Right ventricle myocardium superior (tissue), 1 donor: ENCODE measurements around the gene ANKRD40. TPM values are rescaled to one million over a fixed set of nuclear protein-coding genes. Genes with fewer than 3 reads are reported as not detected.

Experiments used
- ATAC-seq: fragments of 200-7000 bp; cut with Tn5 transposase; one replicate; pipeline ENCODE4 v1.9.1; 2020; ENCODE audit warnings: mild to moderate bottlenecking; ENCODE audit not compliant: poor library complexity
- DNase-seq: peaks from one replicate; pipeline ENCODE4 v3.0.0-alpha.2; 2020
- intact Hi-C: fragments of 100-400 bp; cut with DNase I; formaldehyde crosslinking; loops from one replicate; pipeline ENCODE4 v1.11.2; 2022
- total RNA-seq: library from RNA; stranded (reverse); fragmentation: NEBNext Ultra II Directional; extraction: Animal tissue kit (Norgen Biotek cat#: 25700); gene quantifications from one replicate; pipeline ENCODE4 v1.2.1, GENCODE V29; 2021
- donor health status: DM: no; HTN: yes; CAD: no; lungs with severe emphysema.

The ANKRD40 gene
- total RNA-seq, 1 donor from 2014 or later = 58.4 TPM

DNA sequence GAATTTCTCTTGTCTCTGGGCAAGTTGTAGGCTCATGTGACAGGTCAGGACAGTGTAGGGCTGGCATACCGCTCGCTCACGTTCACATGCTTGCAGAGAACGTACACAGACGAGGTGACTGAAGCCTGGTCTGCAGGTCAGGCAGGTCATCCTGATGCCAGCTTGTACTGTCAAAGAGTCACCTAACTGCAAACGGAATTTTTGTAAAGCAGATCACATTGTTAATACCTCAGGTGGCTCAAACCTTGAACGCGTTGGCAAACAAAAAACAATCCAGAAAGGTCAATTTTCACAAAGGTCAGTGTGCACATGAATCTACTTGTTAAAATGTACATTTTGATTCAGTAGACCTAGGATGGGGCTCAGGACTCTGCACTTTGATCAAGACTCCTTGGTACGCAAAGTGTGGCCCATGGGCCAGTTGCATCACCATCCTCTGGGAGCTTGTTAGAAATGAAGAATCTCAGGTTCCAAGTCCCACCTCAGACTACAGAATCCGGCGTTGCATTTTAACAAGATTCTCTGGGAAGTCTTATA, 28.6 kb downstream of the ANKRD40 start:
- DNase-seq (no peak), ATAC-seq (no peak)
- intact Hi-C loops = no loop called here

DNA sequence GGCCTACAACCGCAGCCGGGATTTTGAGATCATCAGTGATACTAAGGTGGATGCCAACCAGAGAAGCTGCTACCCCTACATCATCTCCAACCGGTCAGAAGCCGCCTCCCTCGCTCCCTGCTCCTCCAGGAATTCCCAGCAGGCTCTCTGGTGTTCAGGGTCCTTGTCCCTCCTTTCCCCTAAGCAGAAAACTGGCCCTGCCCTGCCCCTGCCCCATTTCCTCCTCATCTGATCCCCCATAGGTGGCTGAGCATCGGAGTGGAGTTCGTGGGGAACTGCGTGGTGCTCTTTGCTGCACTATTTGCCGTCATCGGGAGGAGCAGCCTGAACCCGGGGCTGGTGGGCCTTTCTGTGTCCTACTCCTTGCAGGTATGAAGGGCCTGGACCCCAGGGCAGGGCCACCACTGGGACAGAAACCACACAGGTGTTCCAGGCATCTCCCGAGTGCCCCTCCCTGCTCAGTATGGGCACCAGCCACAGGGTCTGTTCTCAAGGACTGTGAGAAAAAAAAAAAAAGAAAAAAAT, 29.8 kb downstream of the ANKRD40 start:
- DNase-seq (no peak), ATAC-seq (no peak)
- intact Hi-C loops = no loop called here

DNA sequence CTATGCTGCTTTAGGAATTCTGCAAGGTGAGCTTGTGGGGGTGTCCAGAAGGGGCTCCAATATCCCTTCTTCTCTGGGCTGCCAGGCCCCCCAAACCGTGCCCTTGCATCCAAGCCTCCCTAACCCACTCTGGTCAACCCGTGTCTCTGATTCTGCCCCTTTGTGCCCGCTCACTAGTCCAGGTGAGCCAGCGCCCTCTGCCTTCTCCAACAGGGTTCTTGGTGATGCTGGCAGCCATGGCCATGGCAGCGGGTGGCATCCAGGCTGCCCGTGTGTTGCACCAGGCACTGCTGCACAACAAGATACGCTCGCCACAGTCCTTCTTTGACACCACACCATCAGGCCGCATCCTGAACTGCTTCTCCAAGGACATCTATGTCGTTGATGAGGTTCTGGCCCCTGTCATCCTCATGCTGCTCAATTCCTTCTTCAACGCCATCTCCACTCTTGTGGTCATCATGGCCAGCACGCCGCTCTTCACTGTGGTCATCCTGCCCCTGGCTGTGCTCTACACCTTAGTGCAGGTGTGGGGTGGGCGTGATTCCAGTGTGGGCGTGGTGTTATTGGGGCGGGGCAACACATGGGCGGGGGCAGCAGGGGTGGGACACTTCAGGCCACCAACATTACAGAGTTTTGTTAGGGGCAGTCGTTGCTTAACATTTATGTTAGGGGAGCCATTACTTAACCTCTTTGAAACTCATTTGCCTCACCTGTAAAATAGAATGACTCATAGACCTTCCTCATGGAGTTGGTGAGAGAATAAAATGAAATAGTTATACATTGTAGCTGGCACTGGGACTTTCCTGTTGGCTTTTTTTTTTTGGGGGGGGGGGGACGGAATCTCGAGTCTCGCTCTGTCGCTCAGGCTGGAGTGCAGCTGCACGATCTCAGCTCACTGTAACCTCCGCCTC, 31.4 kb downstream of the ANKRD40 start:
- ATAC-seq = no peak
- no peak for DNase-seq
- intact Hi-C loops = no loop called here

DNA sequence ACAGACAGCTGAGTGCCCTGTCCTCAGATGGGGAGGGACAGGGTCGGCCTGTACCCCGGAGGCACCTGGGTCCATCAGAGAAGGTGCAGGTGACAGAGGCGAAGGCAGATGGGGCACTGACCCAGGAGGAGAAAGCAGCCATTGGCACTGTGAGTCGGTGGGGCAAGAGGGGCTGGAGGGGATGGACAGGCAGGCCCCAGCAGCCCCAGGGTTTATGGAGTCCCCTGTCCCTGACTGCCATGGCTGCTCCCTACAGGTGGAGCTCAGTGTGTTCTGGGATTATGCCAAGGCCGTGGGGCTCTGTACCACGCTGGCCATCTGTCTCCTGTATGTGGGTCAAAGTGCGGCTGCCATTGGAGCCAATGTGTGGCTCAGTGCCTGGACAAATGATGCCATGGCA, 32.1 kb downstream of the ANKRD40 start:
- peak; percentile 18 for ATAC-seq
- intact Hi-C loops = no loop called here

DNA sequence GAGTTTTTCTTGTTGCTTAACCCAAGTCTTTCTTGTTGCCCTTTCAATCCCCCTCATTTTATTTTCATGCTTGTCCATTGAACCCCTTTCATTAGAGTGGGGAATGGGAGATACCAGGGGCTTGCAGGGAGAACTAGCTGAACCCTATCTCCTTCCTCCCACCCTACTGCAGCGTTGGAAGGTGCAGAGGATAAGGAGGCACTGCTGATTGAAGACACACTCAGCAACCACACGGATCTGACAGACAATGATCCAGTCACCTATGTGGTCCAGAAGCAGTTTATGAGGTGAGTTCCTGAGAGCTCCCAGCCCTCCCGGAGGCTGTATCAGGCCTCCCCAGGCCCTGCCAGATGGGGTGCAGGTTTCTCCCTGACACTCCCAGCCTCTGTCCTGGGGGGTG, 32.5 kb downstream of the ANKRD40 start:
- intact Hi-C loops = no loop called here
- DNase-seq (no peak), ATAC-seq (peak; percentile 21)

More for the DNA sequence above, 32.1 kb downstream of the ANKRD40 start:
- no peak for DNase-seq

DNA sequence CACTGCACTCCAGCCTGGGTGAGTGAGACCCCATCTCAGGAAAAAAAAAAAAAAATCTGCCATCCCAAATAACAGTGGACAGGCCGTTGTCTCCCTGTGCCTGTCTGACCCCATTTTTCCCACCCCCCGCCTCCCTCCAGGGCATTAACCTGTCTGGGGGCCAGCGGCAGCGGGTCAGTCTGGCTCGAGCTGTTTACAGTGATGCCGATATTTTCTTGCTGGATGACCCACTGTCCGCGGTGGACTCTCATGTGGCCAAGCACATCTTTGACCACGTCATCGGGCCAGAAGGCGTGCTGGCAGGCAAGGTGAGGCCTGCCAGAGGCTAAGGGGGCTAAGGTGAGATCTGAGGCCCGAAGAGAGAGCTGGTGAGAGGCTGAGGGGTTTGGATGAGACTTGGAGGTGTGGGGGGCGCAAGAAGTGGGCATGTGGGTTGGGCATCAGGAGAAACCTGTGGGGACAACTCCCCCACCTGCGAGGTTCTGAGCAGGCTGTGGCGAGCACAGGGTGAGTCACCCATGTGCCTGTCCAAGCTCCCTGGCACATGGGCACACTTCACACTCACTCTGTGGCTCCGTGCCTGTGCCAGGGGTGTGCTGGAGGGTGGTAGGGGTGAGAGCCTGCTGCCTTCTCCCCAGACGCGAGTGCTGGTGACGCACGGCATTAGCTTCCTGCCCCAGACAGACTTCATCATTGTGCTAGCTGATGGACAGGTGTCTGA, 34.7 kb downstream of the ANKRD40 start:
- DNase-seq (no peak), ATAC-seq (peak; percentile 82)
- intact Hi-C loops = no loop called here

DNA sequence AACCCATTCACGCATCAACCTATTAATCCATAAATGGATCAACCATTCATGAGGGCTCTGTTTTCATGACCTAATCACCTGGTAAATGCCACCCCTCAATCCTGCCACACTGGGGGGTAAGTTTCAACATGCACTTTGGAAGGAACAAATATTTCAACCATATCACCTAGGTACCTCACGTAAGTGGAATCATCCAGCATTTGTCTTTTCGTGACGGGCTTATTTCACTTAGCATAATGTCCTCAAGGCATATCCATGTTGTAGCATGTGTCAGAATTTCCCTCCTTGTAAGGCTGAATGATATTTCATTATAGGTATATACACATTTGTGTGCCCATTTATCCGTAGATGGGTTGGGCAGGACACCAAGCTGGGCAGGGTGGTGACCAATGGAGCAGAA, 35.6 kb downstream of the ANKRD40 start:
- DNase-seq (no peak), ATAC-seq (no peak)

DNA sequence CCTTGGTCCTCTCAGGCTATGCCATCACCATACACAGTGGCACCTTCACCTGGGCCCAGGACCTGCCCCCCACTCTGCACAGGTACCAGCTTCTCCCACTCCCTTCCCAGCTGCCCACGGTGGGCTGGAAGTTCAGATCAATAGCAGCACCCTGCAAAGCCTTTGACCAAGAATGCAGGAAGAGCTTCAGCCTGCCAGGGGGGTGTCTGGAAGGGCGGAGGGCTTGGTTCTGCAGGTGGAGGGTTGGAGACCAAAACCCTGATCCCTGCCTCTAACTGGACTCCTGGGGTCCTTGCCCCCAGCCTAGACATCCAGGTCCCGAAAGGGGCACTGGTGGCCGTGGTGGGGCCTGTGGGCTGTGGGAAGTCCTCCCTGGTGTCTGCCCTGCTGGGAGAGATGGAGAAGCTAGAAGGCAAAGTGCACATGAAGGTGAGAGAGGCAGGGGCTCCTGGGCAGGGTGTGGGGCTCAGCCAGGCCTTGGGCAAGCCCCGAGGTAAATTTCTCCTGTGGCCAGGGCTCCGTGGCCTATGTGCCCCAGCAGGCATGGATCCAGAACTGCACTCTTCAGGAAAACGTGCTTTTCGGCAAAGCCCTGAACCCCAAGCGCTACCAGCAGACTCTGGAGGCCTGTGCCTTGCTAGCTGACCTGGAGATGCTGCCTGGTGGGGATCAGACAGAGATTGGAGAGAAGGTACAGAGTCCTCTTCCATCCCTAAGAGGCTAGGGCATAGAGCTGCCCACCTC, 38.7 kb downstream of the ANKRD40 start:
- DNase-seq = no peak
- intact Hi-C loops = no loop called here
- ATAC-seq = no peak

More for the DNA sequence above, 35.6 kb downstream of the ANKRD40 start:
- intact Hi-C loops = no loop called here

DNA sequence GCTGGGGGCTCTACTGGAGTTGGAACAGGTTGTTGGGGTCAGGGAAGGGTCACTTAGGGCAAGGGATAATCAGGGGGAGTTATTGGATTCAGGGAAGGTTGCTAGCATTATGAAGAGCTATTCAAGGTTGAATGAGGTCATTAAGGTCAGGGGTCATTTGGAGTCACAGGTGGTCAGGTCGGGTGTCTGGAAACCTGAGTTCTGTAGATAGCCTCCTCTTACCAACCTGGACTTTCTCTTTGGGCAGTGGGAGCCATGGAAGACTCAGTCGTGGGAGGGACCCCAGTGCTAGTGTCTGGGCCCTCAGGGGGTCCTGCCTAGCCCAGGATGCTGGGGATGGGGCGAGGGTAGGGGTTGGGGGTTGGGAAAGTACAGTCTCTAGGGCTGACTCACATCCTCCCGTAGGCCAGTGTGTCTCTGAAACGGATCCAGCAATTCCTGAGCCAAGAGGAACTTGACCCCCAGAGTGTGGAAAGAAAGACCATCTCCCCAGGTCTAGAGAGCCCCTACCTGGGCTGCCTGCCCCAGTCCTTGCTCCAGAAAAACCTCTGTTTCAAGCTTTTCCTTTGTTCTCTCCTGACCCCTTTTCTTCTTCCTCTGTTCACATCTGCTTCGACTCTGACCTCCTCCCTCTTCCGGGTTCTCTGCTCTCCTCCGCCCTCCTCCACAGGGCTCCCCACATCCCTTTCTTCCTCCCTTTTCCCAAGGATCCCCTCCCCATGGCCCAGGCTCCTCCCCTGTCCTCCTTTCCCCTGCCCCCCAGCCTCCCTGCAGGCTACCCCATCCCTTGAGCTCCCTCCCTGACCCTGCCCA, 39.5 kb downstream of the ANKRD40 start:
- intact Hi-C loops = no loop called here
- ATAC-seq (no peak), DNase-seq (no peak)

DNA sequence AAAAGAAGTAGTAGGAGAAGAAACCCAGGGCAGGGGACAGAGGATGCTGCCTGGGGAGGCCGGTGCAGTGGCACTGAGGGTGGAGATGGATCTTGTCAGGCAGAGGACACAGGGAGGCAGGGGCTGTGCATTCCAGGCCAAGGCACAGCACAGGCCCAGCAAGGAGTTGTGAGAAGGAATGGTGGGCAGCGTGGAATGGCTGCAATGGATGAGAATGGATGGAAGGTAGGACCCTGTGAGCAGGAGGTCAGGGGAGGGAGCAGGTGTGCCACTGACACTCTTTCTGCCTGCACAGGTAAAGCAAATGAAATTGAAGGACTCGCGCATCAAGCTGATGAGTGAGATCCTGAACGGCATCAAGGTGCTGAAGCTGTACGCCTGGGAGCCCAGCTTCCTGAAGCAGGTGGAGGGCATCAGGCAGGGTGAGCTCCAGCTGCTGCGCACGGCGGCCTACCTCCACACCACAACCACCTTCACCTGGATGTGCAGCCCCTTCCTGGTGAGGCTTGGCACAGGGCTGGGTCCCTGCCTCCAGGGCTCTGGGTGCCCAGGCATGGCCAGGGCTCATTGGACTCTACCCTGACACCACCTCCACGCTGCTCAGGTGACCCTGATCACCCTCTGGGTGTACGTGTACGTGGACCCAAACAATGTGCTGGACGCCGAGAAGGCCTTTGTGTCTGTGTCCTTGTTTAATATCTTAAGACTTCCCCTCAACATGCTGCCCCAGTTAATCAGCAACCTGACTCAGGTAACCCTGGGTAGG, 40.3 kb downstream of the ANKRD40 start:
- DNase-seq = no peak
- no peak for ATAC-seq
- intact Hi-C loops = no loop called here

DNA sequence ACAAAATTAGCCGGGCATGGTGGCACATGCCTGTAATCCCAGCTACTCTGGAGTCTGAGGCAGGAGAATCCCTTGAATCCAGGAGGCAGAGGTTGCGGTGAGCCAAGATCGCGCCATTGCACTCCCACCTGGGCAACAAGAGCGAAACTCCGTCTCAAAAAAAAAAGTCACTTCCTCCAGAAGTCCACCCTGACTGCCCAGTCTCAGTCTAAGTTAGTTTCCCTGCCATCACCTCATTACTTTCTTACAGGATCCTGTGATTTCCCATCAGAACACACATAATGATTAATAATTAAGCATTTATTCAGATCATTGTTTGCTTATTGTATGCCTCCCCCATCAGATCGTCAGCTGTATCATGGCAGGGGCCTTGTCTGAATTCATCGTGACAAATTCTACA, 41.4 kb downstream of the ANKRD40 start:
- ATAC-seq (no peak), DNase-seq (no peak)
- intact Hi-C loops = no loop called here

DNA sequence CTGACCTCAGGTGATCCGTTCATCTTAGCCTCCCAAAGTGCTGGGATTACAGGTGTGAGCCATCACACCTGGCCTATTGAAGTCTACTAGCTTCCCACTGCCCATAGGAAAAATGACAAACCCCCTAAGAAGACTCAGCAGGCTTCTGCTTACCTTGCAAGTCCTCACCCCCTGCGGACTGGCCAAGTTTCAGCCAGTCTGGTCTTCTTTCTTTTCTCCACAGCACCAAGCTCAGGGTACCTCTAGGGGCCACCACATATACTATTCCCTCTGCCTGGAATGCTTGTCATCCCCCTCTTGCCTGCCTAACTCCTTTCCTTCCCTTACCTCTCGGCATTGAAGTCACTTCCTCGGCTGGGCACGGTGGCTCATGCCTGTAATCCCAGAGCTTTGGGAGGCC, 41.9 kb downstream of the ANKRD40 start:
- ATAC-seq = no peak
- no peak for DNase-seq

DNA sequence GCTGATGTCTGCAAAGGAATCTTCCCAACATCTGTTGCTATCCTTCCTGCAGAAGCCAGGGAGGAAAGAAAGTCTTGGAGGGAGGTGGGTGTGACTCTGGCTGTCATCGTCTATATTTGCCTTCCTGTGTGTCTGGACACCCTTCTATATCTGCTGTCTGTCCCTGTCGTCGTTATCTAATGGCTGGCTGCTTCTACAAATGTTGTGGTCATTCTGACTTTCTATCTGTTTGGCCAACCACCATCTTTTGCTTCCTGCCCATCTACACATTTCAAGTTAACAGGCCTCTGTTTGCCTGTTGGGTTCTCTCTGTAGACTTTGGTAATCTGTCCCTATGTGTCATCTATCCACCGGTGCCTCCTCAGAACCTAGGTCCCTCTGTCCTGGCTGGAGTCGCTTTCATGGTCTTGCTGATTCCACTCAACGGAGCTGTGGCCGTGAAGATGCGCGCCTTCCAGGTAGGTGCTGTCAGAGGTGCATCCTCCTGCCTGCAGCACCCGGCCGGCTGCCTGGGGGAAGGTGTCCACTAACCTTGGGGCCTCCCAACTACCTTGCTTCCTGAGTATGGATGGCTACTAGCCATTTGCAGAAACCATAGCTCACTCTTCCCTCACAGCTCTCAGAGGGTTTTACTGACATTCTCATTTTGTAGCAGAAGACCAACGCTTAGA, 42.8 kb downstream of the ANKRD40 start:
- no peak for DNase-seq
- no peak for ATAC-seq
- intact Hi-C loops = no loop called here

More for the DNA sequence above, 41.9 kb downstream of the ANKRD40 start:
- intact Hi-C loops = no loop called here

DNA sequence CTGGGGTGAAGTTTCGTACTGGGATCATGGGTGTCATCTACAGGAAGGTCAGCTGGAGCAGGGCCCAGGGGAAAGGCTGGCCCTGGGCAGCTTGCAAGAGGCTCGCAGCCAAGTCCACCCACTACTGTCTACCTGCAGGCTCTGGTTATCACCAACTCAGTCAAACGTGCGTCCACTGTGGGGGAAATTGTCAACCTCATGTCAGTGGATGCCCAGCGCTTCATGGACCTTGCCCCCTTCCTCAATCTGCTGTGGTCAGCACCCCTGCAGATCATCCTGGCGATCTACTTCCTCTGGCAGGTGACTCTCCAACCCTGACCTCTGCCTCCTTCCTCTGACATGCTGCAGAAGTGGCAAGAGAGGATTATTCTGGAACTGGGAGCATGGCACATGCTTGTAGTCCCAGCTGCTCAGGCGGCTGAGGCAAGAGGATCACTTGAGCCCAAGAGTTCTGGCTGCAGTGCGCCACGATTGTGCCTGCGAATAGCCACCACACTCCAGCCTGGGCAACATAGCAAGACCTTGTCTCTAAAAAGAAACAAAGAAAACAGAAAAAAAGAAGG, 43.8 kb downstream of the ANKRD40 start:
- intact Hi-C loops = no loop called here
- no peak for ATAC-seq
- DNase-seq = no peak

DNA sequence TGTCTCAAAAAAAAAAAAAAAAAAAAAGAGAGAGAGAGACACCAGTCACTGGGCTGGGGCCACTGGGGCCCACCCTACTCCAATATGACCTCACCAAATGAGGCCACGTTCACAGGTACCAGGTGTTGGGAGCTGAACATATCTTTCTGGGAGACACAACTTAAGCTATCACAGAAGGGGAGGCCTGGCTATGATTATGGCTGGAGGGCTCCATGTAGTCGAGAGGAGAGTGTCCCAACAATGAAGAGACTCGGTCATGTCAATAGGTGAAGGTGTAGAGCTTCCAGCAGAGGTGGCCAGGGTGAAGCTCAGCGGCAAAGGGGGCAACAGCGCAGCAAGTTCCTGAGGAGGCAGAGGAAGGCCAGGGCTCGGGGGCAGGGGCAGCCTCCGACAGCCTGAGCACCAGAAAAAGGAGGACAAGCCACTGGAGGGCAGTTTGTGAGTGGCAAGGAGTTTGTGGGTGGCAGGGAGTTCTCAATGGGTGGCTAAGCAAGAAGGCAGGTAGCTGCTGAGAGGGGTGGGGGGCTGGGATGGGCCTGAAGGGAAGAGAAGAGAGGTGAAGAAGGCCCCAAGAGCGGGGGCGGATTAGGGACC, 45.0 kb downstream of the ANKRD40 start:
- no peak for DNase-seq
- intact Hi-C loops = no loop called here
- ATAC-seq = no peak

DNA sequence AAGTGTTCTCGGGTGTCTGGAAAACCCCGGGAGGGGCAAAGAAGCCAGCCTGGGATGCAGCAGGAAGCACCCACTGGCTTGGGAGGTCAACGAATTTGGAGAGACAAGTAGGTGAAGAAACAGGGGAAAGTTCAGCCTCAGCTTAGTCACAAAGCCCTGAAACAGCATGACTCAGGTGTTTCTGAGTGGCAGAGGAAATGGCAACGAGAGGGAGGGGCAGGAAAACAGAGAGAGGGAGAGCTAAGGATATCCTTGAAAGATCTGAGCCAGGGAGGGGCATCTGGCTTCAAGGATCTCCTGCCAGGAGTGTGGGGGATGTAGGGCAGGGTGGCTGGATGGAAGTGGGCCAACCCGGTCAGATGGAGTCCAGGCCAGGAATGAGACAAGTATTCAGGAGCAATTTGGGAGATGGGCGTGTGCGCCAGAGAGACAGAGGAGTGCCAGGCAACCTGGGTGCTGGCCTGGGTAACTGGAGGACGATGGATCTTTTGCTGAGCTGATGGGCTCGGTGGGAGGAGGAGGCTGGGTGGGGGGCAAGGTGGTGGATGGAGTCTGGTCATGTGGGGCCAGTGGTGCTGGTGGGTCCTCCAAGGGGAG, 45.8 kb downstream of the ANKRD40 start:
- intact Hi-C loops = no loop called here
- ATAC-seq = peak; percentile 32
- DNase-seq = no peak
